NT2/D1 (cell line): ENCODE measurements around the gene RNGTT.

Experiments used
- DNase-seq: peaks from one replicate; pipeline ENCODE4 v3.0.0-alpha.2; 2011; ENCODE audit warnings: low read depth, low spot score
- H3K27me3 ChIP-seq: 2 replicates; pipeline ENCODE4 v1.6.0; 2011; ENCODE audit warnings: mild to moderate bottlenecking; ENCODE audit not compliant: insufficient read length, insufficient read depth
- H3K36me3 ChIP-seq: 2 replicates; pipeline ENCODE4 v1.6.1; 2011; ENCODE audit warnings: mild to moderate bottlenecking, low read length, mixed read lengths; ENCODE audit not compliant: insufficient read depth, insufficient read length
- H3K4me1 ChIP-seq: 2 replicates; pipeline ENCODE4 v1.5.1; 2011; ENCODE audit not compliant: insufficient read depth, insufficient read length
- H3K4me3 ChIP-seq: 2 replicates; pipeline ENCODE4 v1.5.1; 2011; ENCODE audit warnings: low read depth; ENCODE audit not compliant: insufficient read length
- H3K9ac ChIP-seq: 2 replicates; pipeline ENCODE4 v1.6.0; 2011; ENCODE audit warnings: low read depth; ENCODE audit not compliant: insufficient read length
- H3K9me3 ChIP-seq: 2 replicates; pipeline ENCODE4 v1.5.1; 2011; ENCODE audit warnings: mild to moderate bottlenecking, low read length; ENCODE audit not compliant: insufficient read depth
- SUZ12 ChIP-seq: IDR thresholded peaks from 2 replicates; pipeline ENCODE4 v1.6.1; 2011; ENCODE audit not compliant: insufficient read length, insufficient read depth; ENCODE audit errors: extremely low read depth
- YY1 ChIP-seq: IDR thresholded peaks from 2 replicates; pipeline ENCODE4 v1.6.1; 2011; ENCODE audit not compliant: insufficient read length, insufficient read depth
- ZNF274 ChIP-seq: IDR thresholded peaks from 2 replicates; pipeline ENCODE4 v1.6.1; 2011; ENCODE audit warnings: mild to moderate bottlenecking, low read depth, low read length

Gene RNGTT

DNA sequence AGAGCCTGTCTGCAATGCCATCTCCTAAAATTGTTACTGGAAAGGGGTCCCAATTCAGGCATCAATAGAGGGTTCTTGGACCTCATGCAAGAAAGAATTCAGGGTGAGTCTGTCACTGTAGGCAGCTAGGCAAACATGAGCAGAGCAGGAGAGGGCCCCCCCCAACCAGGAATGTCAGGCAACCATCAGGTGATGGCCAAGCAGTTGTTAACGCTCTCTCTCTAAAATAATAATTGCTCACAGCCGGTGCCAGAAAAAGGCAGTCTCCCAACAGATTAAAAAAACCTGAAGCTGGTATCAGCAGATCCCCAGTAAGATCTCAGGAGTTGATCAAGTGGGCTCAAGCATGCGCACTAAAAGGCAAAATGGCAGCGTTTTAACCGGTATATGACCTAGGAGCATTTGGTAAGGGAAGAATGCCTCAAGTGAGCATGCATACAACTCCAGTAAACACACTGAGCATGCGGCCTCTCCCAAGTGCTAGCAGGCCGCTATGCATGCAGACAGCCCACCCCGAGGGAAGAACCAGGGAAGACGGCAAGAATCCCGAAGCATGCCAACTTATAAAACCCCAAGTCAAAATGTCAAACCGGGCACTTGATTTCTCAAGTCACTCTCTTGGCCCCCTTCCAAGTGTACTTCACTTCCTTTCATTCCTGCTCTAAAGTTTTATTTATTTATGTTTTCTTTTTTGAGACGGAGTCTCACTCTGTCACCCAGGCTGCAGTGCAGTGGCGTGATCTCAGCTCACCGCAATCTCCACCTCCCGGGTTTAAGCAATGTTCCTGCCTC lies 44.0 kb upstream of the RNGTT start:
- H3K9ac ChIP-seq = no peak overlapping the region
- no peak for DNase-seq
- no peak for TF ChIP-seq YY1
- TF ChIP-seq ZNF274 = no peak

DNA sequence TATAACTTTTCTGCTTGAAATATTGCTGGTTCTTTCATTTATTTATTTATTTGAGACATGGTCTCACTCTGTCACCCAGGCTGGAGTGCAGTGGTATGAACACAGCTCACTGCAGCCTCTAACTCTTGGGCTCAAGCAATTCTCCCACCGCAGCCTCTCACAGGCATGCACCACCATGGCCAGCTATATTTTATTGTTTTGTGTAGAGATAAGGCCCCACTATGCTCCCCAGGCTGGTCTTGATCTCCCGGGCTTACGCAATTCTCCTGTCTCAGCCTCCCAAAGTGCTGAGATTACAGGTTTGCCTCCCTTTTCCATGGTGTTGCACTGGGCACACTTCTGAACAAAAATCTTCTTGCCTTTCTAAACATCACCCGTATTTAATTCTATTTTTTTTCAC lies 39.1 kb upstream of the RNGTT start:
- no peak overlapping the region for H3K9ac ChIP-seq
- H3K4me3 ChIP-seq = no peak overlapping the region
- no peaks in the 10 kb centered on the region for H3K27me3 ChIP-seq
- no peaks in the 10 kb centered on the region for H3K4me1 ChIP-seq
- DNase-seq = no peak
- TF ChIP-seq ZNF274 (no peak), YY1 (no peak), SUZ12 (no peak)
- H3K36me3 ChIP-seq = no peaks in the 10 kb centered on the region
- no peaks in the 10 kb centered on the region for H3K9me3 ChIP-seq

More for the DNA sequence above, 44.0 kb upstream of the RNGTT start:
- Histone ChIP-seq H3K9me3 (no peaks in the 10 kb centered on the region), H3K36me3 (no peaks in the 10 kb centered on the region), H3K4me1 (no peaks in the 10 kb centered on the region), H3K4me3 (no peak overlapping the region), H3K27me3 (no peaks in the 10 kb centered on the region)

DNA sequence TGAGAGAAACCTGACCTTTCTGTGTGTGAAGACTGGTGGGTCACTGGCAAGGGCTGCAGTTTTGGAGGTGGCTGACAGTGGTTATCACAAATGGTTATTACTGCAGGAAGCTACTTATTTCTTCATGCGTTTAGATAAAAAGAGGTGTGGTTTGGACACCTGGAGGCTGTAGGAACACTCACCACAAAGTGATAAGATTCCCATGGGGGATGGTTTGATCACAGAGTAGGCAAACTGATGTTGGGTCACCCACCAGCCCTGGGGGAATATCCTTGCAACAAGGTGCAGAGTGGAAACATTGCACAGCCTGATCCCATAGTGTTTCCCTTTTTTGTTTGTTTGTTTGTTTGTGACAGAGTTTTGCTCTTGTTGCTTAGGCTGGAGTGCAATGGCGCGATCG lies 33.9 kb upstream of the RNGTT start:
- TF ChIP-seq SUZ12 (no peak), ZNF274 (no peak), YY1 (no peak)
- no peak for DNase-seq
- no peaks in the 10 kb centered on the region for H3K9me3 ChIP-seq
- H3K4me1 ChIP-seq = no peaks in the 10 kb centered on the region
- no peak overlapping the region for H3K4me3 ChIP-seq
- no peaks in the 10 kb centered on the region for H3K27me3 ChIP-seq
- no peaks in the 10 kb centered on the region for H3K36me3 ChIP-seq
- no peak overlapping the region for H3K9ac ChIP-seq

DNA sequence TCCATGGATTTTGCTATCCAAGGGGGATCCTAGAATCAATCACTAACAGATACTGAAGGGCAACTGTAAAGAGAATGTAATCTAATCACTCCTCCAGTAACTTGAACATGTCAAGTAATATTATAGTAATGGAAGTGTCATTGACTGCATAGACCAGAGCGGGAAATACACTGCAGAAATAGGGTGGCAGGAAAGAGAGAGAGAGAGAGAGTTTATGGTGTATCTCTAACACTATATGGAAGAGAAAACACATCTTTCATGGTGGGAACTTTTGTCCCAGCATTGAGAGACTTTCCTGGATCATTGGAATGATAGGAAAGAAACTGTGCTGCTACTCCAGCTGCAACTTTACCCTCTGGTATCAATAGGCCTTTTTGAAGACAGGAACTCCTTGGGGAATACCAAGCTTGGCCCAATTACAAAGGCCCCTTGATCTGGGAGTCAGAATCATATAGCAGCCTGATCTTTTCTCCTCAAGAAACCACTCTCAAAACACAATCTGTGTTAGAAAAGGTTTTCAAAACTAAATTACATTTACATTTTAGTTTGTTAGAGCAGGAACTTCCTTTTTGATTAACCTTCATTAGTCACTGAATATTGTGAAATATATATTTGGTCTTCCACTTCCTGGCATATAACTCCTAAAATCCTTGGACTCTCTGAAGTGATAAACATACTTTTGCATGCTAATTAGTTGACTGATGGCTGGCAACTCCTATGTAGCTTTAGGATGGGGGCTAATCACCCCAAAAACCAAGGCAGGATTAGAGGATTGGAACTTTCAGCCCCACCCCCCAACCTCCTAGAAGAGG lies 29.5 kb upstream of the RNGTT start:
- no peak for DNase-seq
- no peaks in the 10 kb centered on the region for H3K36me3 ChIP-seq
- TF ChIP-seq YY1 (no peak), ZNF274 (no peak), SUZ12 (no peak)

DNA sequence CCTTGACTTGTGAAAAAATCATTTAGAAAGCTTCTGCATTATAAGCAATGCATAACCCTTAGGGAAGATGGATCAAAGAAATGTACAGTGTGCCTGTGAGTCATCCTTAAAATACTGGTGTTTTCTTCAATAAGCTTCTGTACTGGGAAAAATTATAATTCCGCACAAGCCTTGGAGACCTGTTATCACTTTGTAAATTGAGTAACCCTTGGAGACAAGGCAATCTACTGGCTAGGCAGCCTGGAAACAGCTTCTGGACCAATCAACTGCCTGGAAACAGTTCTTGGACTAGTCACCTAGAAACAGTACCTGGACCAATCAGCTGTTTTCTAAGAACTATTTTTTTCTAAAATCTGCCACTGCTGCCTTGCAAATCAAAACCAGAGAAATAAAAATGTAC lies 25.8 kb upstream of the RNGTT start:
- Histone ChIP-seq H3K4me3 (no peak overlapping the region), H3K9me3 (no peaks in the 10 kb centered on the region), H3K27me3 (no peaks in the 10 kb centered on the region), H3K4me1 (no peaks in the 10 kb centered on the region), H3K9ac (no peak overlapping the region), H3K36me3 (no peaks in the 10 kb centered on the region)
- DNase-seq = no peak
- TF ChIP-seq YY1 (no peak), ZNF274 (no peak), SUZ12 (no peak)

More for the DNA sequence above, 29.5 kb upstream of the RNGTT start:
- no peaks in the 10 kb centered on the region for H3K27me3 ChIP-seq
- no peaks in the 10 kb centered on the region for H3K9me3 ChIP-seq
- no peak overlapping the region for H3K4me3 ChIP-seq
- no peak overlapping the region for H3K9ac ChIP-seq
- H3K4me1 ChIP-seq = no peaks in the 10 kb centered on the region

DNA sequence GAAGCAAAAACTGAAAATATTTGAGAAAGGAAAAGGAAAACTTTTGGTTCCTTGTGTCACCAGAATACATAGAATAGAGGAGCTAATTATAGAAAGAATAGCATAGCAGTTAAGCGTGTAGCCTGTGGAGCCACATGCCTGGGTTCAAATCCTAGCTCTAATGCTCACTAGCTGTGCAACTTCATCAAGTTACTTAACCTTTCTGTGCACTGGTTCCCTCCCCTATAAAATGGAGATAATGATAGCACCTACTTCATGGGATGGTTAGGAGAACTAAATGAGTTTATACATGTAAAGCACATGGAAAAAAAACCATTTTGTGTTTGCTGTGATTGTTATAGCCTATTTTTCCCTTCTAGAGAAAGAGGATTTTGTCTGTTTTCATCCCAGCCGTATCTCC lies 24.5 kb upstream of the RNGTT start:
- TF ChIP-seq YY1 = no peak
- no peak for DNase-seq
- Histone ChIP-seq H3K9ac (no peak overlapping the region), H3K9me3 (no peaks in the 10 kb centered on the region), H3K4me1 (no peaks in the 10 kb centered on the region), H3K36me3 (no peaks in the 10 kb centered on the region), H3K4me3 (no peak overlapping the region), H3K27me3 (no peaks in the 10 kb centered on the region)

DNA sequence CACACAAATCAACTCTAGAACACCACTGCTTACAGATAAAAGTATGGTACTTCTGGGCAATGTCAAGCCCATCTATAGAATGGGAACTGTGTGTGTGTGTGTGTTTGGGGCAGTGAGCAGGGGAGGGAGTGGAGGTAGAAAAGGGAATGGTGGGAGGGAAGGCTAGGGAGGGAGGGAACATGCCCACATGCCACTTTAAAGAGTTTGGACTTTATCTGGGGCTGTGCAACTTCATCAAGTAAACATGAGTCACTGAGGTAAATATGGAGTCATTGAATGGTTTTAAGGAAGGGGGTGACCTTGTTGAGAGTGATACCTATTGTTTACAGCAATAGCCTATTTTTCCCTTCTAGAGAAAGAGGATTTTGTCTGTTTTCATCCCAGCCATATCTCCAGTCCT lies 22.5 kb upstream of the RNGTT start:
- TF ChIP-seq YY1 (no peak), SUZ12 (no peak), ZNF274 (no peak)
- Histone ChIP-seq H3K9me3 (no peaks in the 10 kb centered on the region), H3K27me3 (no peaks in the 10 kb centered on the region), H3K9ac (no peak overlapping the region), H3K4me1 (no peaks in the 10 kb centered on the region), H3K36me3 (no peaks in the 10 kb centered on the region), H3K4me3 (no peak overlapping the region)
- DNase-seq = no peak
